Transverse colon (tissue), 4 donors: ENCODE data around the gene TPGS1.

ENCODE experiments used
- POLR2A ChIP-seq: fragments of 450-650 bp; IDR thresholded peaks from one replicate; pipeline ENCODE4 v1.6.1; 2016; ENCODE audit warnings: antibody characterized with exemption, mild to moderate bottlenecking, moderate library complexity
- POLR2AphosphoS5 ChIP-seq, 3 donors: sonication (generic); formaldehyde crosslinking; IDR thresholded peaks; one replicate each; pipeline ENCODE4 v1.6.1; 2016; ENCODE audit warnings: antibody characterized with exemption in 3 of 3
- TF ChIP-seq, protein P1 (sequence below), 5 experiments: fragments of 200-600 bp in 3 of 5; fragments of 450-650 bp in 2 of 5; sonication (generic) in 3 of 5; IDR thresholded peaks; 1 replicate in 2 of 5; 2 replicates in 3 of 5; pipeline ENCODE4 v1.5.1; 2016 to 2017; ENCODE audit warnings: antibody characterized with exemption in 5 of 5, inconsistent platforms in 3 of 5, mild to moderate bottlenecking in 2 of 5, moderate library complexity in 1 of 5

DNA sequence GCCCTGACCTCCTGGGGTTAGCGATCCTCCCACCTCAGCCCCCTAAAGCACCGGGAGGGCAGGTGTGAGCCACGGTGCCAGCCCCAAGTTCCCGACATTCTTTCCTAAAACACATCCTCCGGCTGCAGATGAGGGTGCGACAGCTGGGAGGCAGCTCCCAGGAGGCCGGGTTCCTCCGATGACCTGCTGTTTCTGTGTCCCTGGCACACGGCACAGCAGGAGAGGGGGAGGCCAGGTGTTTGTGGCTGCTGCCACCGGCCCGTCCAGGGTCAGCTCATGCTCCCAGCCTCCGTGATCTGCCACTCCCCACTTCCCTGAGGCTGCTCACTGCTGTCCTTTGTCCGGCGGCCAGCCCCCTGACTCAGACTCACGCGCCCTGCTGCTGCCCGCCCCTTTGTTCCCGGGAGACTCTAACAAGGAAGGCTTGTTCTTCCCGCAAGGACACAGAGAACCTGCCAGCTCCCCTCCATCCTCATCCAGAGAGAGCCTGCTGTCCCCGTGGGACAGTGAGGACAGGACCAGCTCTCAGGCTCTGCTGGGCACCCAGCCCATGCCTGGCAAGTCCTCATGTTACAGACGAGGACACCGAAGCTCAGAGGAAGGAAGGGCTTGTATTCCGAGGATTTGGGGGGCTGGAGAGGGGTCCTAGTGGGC, 21.6 kb upstream of the TPGS1 start:
- no peak for TF ChIP-seq POLR2A
- TF ChIP-seq, protein P1, sequence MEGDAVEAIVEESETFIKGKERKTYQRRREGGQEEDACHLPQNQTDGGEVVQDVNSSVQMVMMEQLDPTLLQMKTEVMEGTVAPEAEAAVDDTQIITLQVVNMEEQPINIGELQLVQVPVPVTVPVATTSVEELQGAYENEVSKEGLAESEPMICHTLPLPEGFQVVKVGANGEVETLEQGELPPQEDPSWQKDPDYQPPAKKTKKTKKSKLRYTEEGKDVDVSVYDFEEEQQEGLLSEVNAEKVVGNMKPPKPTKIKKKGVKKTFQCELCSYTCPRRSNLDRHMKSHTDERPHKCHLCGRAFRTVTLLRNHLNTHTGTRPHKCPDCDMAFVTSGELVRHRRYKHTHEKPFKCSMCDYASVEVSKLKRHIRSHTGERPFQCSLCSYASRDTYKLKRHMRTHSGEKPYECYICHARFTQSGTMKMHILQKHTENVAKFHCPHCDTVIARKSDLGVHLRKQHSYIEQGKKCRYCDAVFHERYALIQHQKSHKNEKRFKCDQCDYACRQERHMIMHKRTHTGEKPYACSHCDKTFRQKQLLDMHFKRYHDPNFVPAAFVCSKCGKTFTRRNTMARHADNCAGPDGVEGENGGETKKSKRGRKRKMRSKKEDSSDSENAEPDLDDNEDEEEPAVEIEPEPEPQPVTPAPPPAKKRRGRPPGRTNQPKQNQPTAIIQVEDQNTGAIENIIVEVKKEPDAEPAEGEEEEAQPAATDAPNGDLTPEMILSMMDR (IDR thresholded peaks at IDR 0.05): no peak
- TF ChIP-seq POLR2AphosphoS5 (IDR thresholded peaks at IDR 0.05): no peak
